Ovary (tissue), 9 donors: Measurements from ENCODE around the gene MIOX. TPM values are rescaled to one million over a fixed set of nuclear protein-coding genes. Genes with fewer than 3 reads are reported as not detected.

ENCODE experiments used
- DNase-seq, 5 donors: peaks; one replicate each; pipeline ENCODE4 v3.0.0-alpha.2; 2019 to 2020
- H3K27ac ChIP-seq, 2 donors: fragments of 200-600 bp; one replicate each; pipeline versions ENCODE4 v1.5.1 to v1.8.0; 2019 to 2022
- H3K27me3 ChIP-seq: fragments of 200-600 bp; one replicate; pipeline ENCODE4 v1.8.0; 2022
- H3K36me3 ChIP-seq: fragments of 200-600 bp; sonication (generic); one replicate; pipeline ENCODE4 v1.5.1; 2019
- H3K4me1 ChIP-seq: one replicate; pipeline ENCODE4 v1.8.1; 2013; ENCODE audit warnings: mild to moderate bottlenecking, moderate library complexity; ENCODE audit not compliant: insufficient read depth
- H3K4me3 ChIP-seq: fragments of 200-600 bp; sonication (generic); one replicate; pipeline ENCODE4 v1.5.1; 2017
- H3K9me3 ChIP-seq, 2 donors: fragments of 200-600 bp in 1 of 2; sonication (generic) in 1 of 2; one replicate each; pipeline versions ENCODE4 v1.5.1 to v1.8.1; 2013 to 2019; ENCODE audit warnings: mild to moderate bottlenecking in 1 of 2, moderate library complexity in 1 of 2
- CTCF ChIP-seq, 3 donors: fragments of 450-650 bp in 2 of 3; fragments of 200-600 bp in 1 of 3; IDR thresholded peaks; one replicate each; pipeline versions ENCODE4 v1.5.1 to v1.8.0; 2016 to 2022; ENCODE audit warnings: antibody characterized with exemption in 3 of 3, mild to moderate bottlenecking in 1 of 3
- EP300 ChIP-seq: sonication (generic); formaldehyde crosslinking; IDR thresholded peaks from one replicate; pipeline ENCODE4 v1.6.1; 2017; ENCODE audit warnings: antibody characterized with exemption
- POLR2A ChIP-seq: fragments of 450-650 bp; IDR thresholded peaks from one replicate; pipeline ENCODE4 v1.6.1; 2017; ENCODE audit warnings: antibody characterized with exemption, mild to moderate bottlenecking, moderate library complexity
- WGBS, 3 donors: extraction: QIAGEN DNeasy Blood & Tissue Kit in 1 of 3; methylation state at CpG; one replicate each; pipeline versions ENCODE4 v1.1.5 to v1.1.7; 2013 to 2017; 5-methylcytosine and 5-hydroxymethylcytosine counted together
- intact Hi-C, 4 donors: fragments of 100-400 bp; cut with DNase I; formaldehyde crosslinking; loops; one replicate each; pipeline versions ENCODE4 v1.11.0 to v1.15.1; 2022 to 2023
- polyA plus RNA-seq, 2 donors: library from polyadenylated mRNA; stranded (reverse); fragments of 200-250 nt in 1 of 2; fragments of 350-450 nt in 1 of 2; fragmentation: Illumina TruSeq in 1 of 2; extraction: RNeasy Lipid Tissue Mini Kit (QIAGEN cat#74804) in 1 of 2; gene quantifications; one replicate each; pipeline ENCODE4 v1.2.3, GENCODE V29; 2013 to 2014
- total RNA-seq, 7 donors: library from RNA; depleted of rRNA in 2 of 7; stranded (reverse); fragments of >200 nt in 2 of 7; fragmentation: NEBNext Ultra II Directional in 3 of 7; extraction: Animal tissue kit (Norgen Biotek cat#: 25700) in 3 of 7; gene quantifications; one replicate each; pipeline versions ENCODE4 v1.1.0 to v1.2.4, GENCODE V29; 2016 to 2023
- donor health status: DM: no; HTN: no; CAD: no; lungs with moderate emphysema.
- donor health status: DM: no; HTN: no; CAD: no.
- donor health status: Bipolar disorder and iron deficiency.
- donor health status: DM: yes; HTN: yes; CAD: no.
- donor health status: DM: no; HTN: no; CAD: no.
- donor health status: DM: yes; HTN: yes; CAD: no.

Gene MIOX
- total and polyA plus RNA-seq, 9 donors: 0.20 TPM; not detected in 8

- Histone ChIP-seq H3K27me3 (no peaks in the 10 kb centered on the region), H3K9me3 (no peaks in the 10 kb centered on the region), H3K36me3 (no peaks in the 10 kb centered on the region), H3K4me3 (no peak overlapping the region), H3K27ac (no peak overlapping the region), H3K4me1 (peaks cover 30% of the 10 kb centered on the region)
- WGBS, 3 donors: 47 to 59% (median 53%) methylated on average over 6 of the region's 6 CpGs
- intact Hi-C loops: no loop called here
- DNase-seq: no peak
- TF ChIP-seq CTCF (IDR thresholded peaks at IDR 0.05) (no peak), EP300 (no peak), POLR2A (no peak)
These were observed 16.2 kb upstream of the MIOX start for GRCh38 chr22:50470491-50470890.

- peaks cover 31% of the 10 kb centered on the region for H3K4me1 ChIP-seq
- H3K27ac ChIP-seq: no peak overlapping the region
- TF ChIP-seq POLR2A (no peak), EP300 (no peak), CTCF (IDR thresholded peaks at IDR 0.05) (no peak)
- H3K4me3 ChIP-seq: no peak overlapping the region
- intact Hi-C loops: no loop called here
- no peak for DNase-seq
- no peaks in the 10 kb centered on the region for H3K36me3 ChIP-seq
- 74 to 80% (median 78%) methylated on average over 21 of the region's 21 CpGs for WGBS, 3 donors
- H3K27me3 ChIP-seq: no peaks in the 10 kb centered on the region
- no peaks in the 10 kb centered on the region for H3K9me3 ChIP-seq
These were observed 15.3 kb upstream of the MIOX start for GRCh38 chr22:50471197-50471847.

GRCh38 chr22:50471962-50472361, 14.7 kb upstream of the MIOX start:
- no peaks in the 10 kb centered on the region for H3K9me3 ChIP-seq
- H3K36me3 ChIP-seq: no peaks in the 10 kb centered on the region
- intact Hi-C loops: no loop called here
- no peak overlapping the region for H3K27ac ChIP-seq
- 57 to 62% (median 61%) methylated on average over 5 of the region's 5 CpGs for WGBS, 3 donors
- H3K4me1 ChIP-seq: peaks cover 31% of the 10 kb centered on the region
- no peak for DNase-seq
- no peaks in the 10 kb centered on the region for H3K27me3 ChIP-seq
- no peak overlapping the region for H3K4me3 ChIP-seq
- TF ChIP-seq POLR2A: no peak
- TF ChIP-seq CTCF (IDR thresholded peaks at IDR 0.05): no peak
- TF ChIP-seq EP300: no peak

- 72 to 82% (median 75%) methylated on average over 6 of the region's 6 CpGs for WGBS, 3 donors
- intact Hi-C loops: no loop called here
- Histone ChIP-seq H3K9me3 (no peaks in the 10 kb centered on the region), H3K36me3 (no peaks in the 10 kb centered on the region), H3K27me3 (no peaks in the 10 kb centered on the region), H3K4me1 (peaks cover 31% of the 10 kb centered on the region), H3K4me3 (no peak overlapping the region), H3K27ac (no peak overlapping the region)
- TF ChIP-seq EP300 (no peak), POLR2A (no peak), CTCF (IDR thresholded peaks at IDR 0.05) (no peak)
- DNase-seq: no peak
These were observed 13.6 kb upstream of the MIOX start for GRCh38 chr22:50473088-50473487.
